ENCODE data around the gene PLEKHA7.
"Not testable (repeated sequence)": the region's sequence is repeated elsewhere in the genome, so short reads cannot be mapped to it uniquely, and the experiment has no call there.

The PLEKHA7 gene

GRCh38 chr11:17010851-17011420, 3.3 kb downstream of the PLEKHA7 start:
- no peak for DNase-seq

DNA sequence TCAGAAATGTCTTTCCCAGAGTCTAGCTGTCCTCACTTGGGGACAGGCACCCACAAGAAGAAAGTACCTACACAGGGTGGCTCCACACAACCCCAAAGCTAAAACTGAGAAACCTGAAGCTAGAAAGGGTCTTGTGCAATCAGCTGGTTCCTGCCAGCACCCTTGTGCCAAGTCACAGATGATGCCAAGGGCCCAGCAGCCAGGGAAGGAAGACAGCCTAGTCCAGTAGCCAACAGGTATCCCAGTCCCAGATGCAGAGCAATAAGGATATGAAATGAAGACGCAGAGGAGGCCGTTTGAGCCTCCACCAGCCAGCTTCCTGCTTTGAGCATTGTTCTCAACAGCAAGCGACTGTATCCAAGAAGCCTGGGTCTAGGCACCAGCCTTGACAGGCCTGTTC, 6.1 kb downstream of the PLEKHA7 start:
- no peak for DNase-seq

- DNase-seq: no peak
Observed at GRCh38 chr11:17005646-17006045, 8.6 kb downstream of the PLEKHA7 start.

- DNase-seq: no peak
Observed at GRCh38 chr11:17004486-17005148, 9.6 kb downstream of the PLEKHA7 start.

DNA sequence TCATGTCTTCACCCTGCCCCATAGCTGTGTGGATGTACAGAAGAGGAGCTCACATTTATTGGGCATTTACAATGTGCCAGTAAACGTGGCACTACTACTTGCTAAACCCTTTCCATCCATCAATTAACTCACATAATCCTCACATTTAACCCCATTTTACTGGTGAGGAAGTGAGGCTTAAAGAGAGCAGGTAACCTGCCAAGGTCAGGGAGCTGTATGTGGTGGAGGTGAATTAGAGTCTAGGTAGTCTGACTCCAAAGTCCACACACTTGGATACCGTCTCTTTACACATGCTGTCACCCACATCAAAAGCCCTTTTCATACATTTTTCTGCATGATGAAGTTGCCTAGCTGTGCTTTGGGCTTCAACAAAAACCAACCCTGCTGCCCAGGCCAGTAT, 10.8 kb downstream of the PLEKHA7 start:
- no peak for DNase-seq

DNA sequence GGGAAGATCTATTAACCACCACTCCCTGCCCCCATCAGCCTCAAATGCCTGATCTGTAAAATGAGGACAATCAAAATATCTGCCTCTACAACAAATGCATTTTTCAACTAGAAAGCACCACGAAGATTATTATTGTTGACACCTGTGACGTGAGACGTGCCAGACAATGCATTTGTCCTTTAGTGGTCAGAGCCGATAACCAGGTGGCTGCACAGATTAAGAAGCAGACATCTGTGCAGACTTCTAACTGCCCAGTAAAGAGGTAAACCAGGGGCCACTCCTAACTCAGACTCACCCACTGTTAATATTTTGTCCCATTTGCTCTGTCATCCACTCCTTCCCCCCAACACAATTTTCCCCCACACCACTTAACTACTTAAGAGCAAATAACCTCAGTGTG, 11.7 kb downstream of the PLEKHA7 start:
- no peak for DNase-seq

DNA sequence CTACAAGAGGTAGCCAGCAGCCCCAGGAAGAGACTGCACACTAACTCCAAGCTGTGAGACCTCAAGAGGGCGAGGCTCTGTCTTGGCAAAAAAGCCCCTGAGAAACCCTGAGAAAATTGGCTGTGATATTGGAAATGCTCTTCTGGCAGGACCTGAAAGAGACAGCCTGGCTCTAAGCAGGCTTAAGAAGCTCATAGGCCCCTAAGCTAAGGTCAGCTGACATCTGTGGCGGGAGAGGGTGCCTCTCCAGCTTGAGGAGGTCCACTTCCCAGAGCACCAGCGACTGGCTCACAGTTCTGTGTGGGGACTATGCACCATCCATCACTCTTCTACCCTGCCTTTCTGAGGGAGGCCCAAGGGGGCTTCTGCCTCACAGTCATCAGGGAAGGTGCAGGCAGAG, 12.4 kb downstream of the PLEKHA7 start:
- DNase-seq: no peak

DNA sequence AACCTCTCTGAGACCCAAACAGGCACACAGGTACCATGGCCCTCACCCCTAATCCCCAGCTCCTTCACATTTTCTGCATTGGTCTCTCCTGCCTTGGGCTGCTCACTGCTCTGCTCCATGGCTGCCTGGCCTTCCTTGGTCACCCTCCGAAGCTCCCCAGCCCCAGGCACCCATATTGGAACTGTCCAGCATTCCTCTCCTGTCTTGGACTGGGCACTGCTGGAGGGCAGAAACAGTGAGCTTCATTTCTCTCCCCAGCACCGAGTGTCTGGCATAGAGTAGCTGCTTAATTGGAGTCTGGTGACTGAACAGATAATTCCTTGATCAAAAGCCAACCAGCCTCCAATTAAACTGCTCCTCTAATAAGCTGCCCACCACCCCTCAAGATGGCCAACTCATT, 13.2 kb downstream of the PLEKHA7 start:
- no peak for DNase-seq

DNA sequence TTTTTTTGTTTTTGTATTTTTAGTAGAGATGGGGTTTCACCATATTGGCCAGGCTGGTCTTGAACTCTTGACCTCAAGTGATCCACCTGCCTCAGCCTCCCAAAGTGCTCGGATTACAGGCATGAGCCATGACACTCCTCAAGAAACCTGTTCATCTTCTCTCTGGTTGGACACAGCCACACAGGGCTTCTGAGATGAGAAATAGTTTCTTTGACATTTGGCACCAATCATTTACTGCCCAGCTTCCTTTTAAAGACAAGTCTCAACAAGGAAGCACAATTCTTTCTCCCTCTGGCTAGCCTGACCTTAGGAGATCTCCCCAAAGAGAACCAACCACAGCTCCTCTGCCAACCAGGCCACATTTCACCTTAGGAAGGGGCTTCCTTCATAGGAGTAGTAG, 14.0 kb downstream of the PLEKHA7 start:
- not testable (repeated sequence) for DNase-seq

DNA sequence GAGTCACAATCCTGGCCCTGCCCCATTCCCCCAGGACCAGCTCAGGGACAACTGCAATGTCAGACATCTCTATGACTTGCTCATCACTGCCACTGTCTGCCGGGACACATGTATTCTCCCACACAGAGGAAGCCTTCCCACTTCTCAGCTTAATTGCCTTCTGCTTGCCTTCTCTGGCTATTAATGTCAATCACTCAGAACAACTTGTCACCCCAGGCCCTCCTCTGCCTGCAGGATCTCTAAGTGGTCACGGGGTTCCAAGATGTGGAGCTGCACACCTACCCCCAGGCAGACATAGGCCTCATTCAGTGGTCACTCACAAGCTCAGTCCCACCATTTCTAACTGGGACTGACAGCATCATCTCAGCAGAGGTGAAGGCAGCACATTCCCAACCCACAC, 15.1 kb downstream of the PLEKHA7 start:
- DNase-seq: no peak

GRCh38 chr11:16997624-16998023, 16.6 kb downstream of the PLEKHA7 start:
- no peak for DNase-seq

GRCh38 chr11:16993495-16993894, 20.7 kb downstream of the PLEKHA7 start:
- DNase-seq: no peak

- no peak for DNase-seq
Observed at GRCh38 chr11:16992846-16993245, 21.4 kb downstream of the PLEKHA7 start.

DNA sequence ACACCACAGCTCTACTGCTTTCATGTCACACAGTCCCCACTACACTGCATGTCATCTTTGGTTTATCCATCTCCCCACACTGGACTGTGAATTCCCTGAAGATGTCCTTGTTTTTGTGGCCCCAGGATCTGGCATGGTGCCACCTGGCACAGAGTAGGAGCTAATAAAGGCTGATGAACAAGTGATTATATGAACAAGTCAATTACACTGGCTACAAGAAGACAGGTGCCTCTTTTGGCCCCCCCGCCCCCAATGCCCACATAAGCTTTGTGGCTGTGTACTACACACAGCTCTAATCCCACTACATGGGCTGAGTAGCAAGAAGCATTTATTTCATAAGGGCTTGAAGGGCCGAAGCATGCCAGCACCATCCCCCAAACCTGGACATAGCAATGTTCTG, 24.7 kb downstream of the PLEKHA7 start:
- peak; percentile 30 for DNase-seq

GRCh38 chr11:16987205-16987568, 27.0 kb downstream of the PLEKHA7 start:
- no peak for DNase-seq

DNA sequence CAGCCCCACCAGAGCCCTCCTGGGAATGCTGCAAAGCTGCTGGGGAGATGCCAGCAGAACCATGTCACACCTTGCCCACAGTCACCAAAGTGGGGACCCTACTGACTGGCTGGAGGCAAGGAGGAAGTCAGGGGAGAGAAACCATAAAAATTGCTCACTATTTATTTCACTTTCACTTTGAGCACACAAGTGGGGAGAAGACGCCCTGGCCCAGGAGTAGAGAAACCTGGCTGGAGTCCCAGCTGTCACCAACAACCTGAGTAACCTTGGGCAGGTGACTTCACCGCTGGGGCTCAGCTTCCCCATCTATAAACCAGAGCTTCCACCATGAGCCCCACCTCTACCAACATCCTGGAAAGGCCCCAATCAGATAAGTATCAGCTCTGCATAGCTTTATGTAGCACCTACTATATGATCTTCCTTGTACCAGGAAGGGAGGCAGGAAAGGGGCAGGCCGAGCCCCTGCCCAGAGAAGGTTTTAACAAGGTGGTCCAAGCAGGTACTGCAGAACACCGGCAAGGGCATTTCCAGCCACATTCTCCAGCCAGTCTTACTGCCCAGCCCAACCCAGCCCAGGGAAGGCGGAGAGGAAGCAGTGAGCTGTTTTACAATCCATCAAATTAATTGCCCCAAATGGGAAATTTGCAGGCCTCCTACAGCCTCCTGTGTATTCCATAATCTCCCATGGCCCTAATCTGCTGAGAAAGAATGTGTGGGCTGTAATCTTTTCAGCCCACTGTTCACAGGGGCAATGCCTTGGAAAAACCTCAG, 27.6 kb downstream of the PLEKHA7 start:
- DNase-seq: no peak

DNA sequence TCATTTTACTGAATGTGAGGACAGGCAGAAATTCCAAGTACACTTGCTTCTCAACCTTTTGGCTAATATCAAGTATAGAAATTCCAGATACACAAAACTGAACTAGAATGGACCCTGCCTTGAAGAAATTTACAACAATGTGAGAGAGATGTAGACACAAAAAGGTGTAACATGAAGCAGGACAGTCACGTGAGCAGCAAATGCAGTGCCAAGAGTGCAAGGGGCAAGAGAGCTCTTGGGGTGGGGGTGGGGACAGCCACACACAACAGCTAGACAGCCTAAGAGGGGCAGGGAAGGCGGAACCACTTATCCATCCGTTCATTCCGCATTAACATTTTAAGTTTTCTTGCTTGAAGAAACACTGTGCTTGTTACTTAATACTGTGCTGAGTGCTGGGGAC, 28.9 kb downstream of the PLEKHA7 start:
- DNase-seq: no peak

GRCh38 chr11:16984229-16984628, 30.0 kb downstream of the PLEKHA7 start:
- DNase-seq: no peak

DNA sequence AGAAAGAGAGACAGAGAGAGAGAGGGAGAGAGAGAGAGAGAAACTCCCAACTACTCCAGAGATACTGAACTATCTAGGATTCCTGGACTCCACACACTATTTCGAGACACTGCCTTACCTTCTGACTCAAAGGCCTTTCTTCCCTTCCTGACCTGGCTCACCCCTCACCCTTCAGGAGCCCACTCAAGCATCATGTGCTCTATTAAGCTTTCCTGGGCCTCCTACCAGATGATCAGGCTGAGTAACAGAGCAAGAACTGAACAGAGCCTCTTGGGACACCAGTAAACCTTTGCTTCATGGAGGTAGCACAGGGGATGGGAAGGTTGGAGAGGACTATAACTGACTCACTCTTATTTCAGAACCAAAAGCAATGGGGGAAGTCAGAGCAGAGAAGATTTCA, 31.4 kb downstream of the PLEKHA7 start:
- DNase-seq: no peak

- no peak for DNase-seq
Observed at GRCh38 chr11:16982256-16982671, 31.9 kb downstream of the PLEKHA7 start.

DNA sequence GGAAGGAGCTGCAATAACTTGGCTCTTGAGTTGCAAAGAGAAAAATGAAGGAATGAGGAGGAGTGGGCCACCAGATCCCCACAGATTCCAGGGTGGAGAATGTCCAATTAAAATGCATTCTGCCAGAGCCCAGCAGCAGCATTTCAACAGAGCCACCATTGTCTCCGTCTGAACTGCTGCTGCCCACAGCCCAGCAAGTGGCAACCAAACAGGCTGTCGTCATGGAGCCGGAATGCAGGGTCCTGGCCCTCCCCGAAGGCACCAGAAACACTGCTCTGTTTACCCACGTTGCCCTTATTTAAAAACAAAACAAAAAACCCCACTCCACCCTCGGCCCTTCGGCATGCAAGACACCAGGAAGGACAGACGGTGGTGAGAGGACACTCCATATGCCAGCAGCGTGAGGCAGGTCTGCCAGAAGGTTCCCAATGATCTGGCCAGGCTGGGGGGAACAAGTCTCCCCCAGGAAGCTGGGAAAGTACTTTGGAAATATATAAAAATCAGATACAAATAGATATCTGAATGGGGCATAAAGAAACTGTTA, 32.5 kb downstream of the PLEKHA7 start:
- DNase-seq: no peak

DNA sequence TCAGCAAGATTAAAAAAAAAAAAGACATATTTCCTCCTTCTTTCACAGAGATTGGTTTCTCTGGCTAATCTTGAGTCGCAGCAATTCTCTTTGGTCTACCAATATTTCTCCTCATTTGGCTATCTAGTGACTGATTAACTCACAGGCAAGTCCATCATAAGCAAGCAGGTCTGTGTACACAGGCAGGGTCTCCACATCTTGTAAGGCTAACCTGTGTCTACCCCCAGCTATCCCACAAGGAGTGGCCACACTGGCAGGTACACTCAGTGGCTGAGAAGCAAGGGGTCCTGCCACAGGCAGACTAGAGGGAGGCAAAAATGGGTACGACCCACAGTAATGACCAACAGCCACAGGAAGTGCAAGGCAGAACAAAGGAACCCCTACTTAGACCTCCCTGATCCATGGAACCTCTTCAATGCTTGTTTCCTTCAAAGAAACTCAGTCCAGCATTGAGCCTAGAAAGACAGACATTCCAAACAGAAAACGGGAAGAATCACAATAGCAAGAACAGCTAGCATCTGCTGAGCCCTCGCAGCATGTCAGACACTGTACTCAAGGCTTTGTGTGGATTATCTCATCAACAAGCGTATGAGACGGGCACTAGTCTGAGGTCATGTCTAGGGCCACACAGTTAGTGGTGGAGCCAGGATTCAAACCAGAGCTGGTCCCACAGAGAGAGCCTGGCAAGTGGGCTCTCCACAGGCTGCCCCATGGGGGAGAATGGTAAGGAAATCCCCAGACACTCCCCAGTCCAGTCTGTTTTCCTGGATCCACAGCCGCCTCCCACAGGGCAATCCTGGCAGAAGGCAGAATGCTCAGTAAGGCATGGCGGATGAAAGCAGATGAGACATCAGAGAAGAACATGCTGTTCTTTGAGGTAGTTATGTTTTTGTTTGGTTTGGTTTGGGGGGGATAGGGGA, 34.3 kb downstream of the PLEKHA7 start:
- DNase-seq: no peak

GRCh38 chr11:16977994-16978315, 36.3 kb downstream of the PLEKHA7 start:
- DNase-seq: no peak

Data from NCI-H774 (cell line).